Neural progenitor cell (in vitro differentiated cells): ENCODE measurements around the gene VSIG10L. TPM values are rescaled to one million over a fixed set of nuclear protein-coding genes. Genes with fewer than 3 reads are reported as not detected.

Source experiments
- DNase-seq: peaks from one replicate; pipeline ENCODE4 v3.0.0-alpha.2; 2016; ENCODE audit warnings: low spot score
- H2AFZ ChIP-seq: fragments of 200-600 bp; sonication (generic); replicated peaks from 2 replicates; pipeline ENCODE4 v1.6.1; 2016; ENCODE audit warnings: antibody characterized with exemption
- H3F3A ChIP-seq: fragments of 200-600 bp; sonication (generic); 2 replicates; pipeline ENCODE4 v1.6.1; 2016; ENCODE audit warnings: antibody characterized with exemption, low read depth
- H3K27ac ChIP-seq: fragments of 200-600 bp; sonication (generic); 2 replicates; pipeline ENCODE4 v1.5.1; 2016; ENCODE audit warnings: mild to moderate bottlenecking
- H3K27me3 ChIP-seq: fragments of 200-600 bp; sonication (generic); 2 replicates; pipeline ENCODE4 v1.6.1; 2016; ENCODE audit warnings: mild to moderate bottlenecking, moderate library complexity
- H3K36me3 ChIP-seq: fragments of 200-600 bp; sonication (generic); 2 replicates; pipeline ENCODE4 v1.5.1; 2016
- H3K4me1 ChIP-seq: fragments of 200-600 bp; sonication (generic); 2 replicates; pipeline ENCODE4 v1.6.1; 2016; ENCODE audit warnings: mixed run types
- H3K4me2 ChIP-seq: fragments of 200-600 bp; sonication (generic); 2 replicates; pipeline ENCODE4 v1.6.1; 2016
- H3K4me3 ChIP-seq: fragments of 200-600 bp; sonication (generic); 2 replicates; pipeline ENCODE4 v1.5.1; 2016
- H3K79me2 ChIP-seq: fragments of 200-600 bp; sonication (generic); 2 replicates; pipeline ENCODE4 v1.6.1; 2016; ENCODE audit warnings: low read depth
- H3K9ac ChIP-seq: fragments of 200-600 bp; sonication (generic); 2 replicates; pipeline ENCODE4 v1.6.1; 2016
- H3K9me3 ChIP-seq: fragments of 200-600 bp; sonication (generic); 2 replicates; pipeline ENCODE4 v1.5.1; 2016; ENCODE audit warnings: low read depth
- H4K20me1 ChIP-seq: fragments of 200-600 bp; sonication (generic); 2 replicates; pipeline ENCODE4 v1.6.1; 2016; ENCODE audit warnings: low read depth
- H3K27ac Mint-ChIP-seq: 3 replicates; pipeline ENCODE4 v1.8.0; 2021; ENCODE audit warnings: mixed read lengths
- H3K27me3 Mint-ChIP-seq: 2 replicates; pipeline ENCODE4 v1.8.0; 2022; ENCODE audit warnings: low read depth, mild to moderate bottlenecking, inconsistent platforms, moderate library complexity, mixed read lengths; ENCODE audit not compliant: insufficient read depth
- H3K36me3 Mint-ChIP-seq: 3 replicates; pipeline ENCODE4 v1.8.0; 2021; ENCODE audit warnings: mixed read lengths
- H3K4me1 Mint-ChIP-seq: 3 replicates; pipeline ENCODE4 v1.8.0; 2021; ENCODE audit warnings: mixed read lengths
- H3K4me3 Mint-ChIP-seq: 3 replicates; pipeline ENCODE4 v1.8.0; 2021; ENCODE audit warnings: mild to moderate bottlenecking, moderate library complexity, mixed read lengths
- H3K9me3 Mint-ChIP-seq: 3 replicates; pipeline ENCODE4 v1.8.0; 2020; ENCODE audit warnings: mixed read lengths
- EZH2 ChIP-seq: fragments of 200-600 bp; sonication (generic); IDR thresholded peaks from 2 replicates; pipeline ENCODE4 v1.6.1; 2017; ENCODE audit warnings: antibody characterized with exemption, mild to moderate bottlenecking, moderate library complexity
- EZH2phosphoT487 ChIP-seq: fragments of 200-600 bp; sonication (generic); IDR thresholded peaks from 2 replicates; pipeline ENCODE4 v1.6.1; 2017; ENCODE audit warnings: antibody characterized with exemption
- total RNA-seq: library from RNA; depleted of rRNA; stranded (reverse); fragments of >200 nt; gene quantifications from 2 replicates; pipeline ENCODE4 v1.2.3, GENCODE V29; 2015; ENCODE audit warnings: low replicate concordance
- TF ChIP-seq, protein P1 (sequence below): fragments of 200-600 bp; sonication (generic); IDR thresholded peaks from 2 replicates; pipeline ENCODE4 v1.5.1; 2017; ENCODE audit warnings: antibody characterized with exemption, mild to moderate bottlenecking

VSIG10L gene
- total RNA-seq, 1 donor from 2014 or later = 2.7 TPM

DNA sequence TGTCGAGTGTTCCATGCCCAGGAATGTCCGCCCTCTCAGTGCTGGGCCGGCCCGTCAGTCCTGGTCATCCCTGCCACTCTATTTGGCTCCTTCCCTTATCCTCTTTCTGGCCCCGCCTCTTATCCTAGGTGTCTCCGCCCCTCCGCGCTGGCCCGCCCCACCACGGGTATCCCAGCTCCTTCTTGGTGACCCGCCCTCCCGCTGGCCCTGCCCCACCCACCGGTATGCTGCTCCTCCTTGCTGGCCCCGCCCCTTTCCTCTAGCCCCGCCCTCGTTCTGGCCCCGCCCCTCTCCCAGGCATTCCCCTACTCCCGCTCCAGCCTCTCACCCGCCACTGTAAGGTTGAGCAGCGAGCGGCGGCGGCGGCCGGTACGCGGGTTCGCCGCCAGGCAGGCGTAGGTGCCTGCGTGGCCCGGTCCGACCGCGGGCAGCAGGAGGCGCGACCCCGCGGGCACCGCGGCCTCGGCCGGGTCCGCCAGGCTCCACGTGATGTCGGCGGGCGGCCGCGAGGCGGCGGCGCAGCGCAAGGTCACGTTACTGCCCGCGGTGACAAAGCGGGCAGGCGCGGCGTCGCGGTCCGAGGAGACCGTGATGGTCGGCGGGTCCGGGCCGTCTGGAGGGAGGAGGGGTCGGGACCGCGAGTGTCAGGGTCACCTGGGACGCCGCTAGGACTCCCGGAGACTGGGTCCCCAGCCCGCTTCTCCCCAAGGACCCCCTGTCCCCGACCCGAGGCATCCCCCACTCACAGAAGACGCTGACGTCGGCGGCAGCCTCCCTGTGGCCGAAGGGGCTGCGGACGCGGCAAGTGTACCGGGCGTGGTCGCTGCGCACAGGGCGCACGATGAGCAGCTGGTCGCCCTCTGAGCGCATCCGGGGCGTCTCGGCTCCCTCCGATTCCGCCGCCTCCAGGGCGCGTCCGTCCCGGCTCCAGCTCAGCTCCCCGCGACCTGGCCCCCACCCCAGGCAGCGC is 2.0 kb downstream of the VSIG10L start:
- Histone ChIP-seq H3K79me2 (no peaks in the 10 kb centered on the region), H3F3A (peaks cover 6% of the 10 kb centered on the region), H3K36me3 (no peaks in the 10 kb centered on the region), H2AFZ (peak overlapping the region; percentile 92), H3K9me3 (no peaks in the 10 kb centered on the region), H3K27me3 (peaks cover 24% of the 10 kb centered on the region), H3K27ac (no peak overlapping the region), H3K4me1 (peaks cover 4% of the 10 kb centered on the region), H3K4me3 (peak overlapping the region; percentile 85), H3K9ac (no peak overlapping the region), H4K20me1 (no peaks in the 10 kb centered on the region), H3K4me2 (peak overlapping the region; percentile 89)
- Mint-ChIP-seq H3K27ac (no peak overlapping the region), H3K4me3 (peak overlapping the region; percentile 93), H3K4me1 (peaks cover 8% of the 10 kb centered on the region), H3K27me3 (peaks cover 6% of the 10 kb centered on the region), H3K9me3 (no peaks in the 10 kb centered on the region), H3K36me3 (peaks cover 2% of the 10 kb centered on the region)
- TF ChIP-seq EZH2phosphoT487 (no peak), EZH2 (peak; percentile 53)
- TF ChIP-seq, protein P1, sequence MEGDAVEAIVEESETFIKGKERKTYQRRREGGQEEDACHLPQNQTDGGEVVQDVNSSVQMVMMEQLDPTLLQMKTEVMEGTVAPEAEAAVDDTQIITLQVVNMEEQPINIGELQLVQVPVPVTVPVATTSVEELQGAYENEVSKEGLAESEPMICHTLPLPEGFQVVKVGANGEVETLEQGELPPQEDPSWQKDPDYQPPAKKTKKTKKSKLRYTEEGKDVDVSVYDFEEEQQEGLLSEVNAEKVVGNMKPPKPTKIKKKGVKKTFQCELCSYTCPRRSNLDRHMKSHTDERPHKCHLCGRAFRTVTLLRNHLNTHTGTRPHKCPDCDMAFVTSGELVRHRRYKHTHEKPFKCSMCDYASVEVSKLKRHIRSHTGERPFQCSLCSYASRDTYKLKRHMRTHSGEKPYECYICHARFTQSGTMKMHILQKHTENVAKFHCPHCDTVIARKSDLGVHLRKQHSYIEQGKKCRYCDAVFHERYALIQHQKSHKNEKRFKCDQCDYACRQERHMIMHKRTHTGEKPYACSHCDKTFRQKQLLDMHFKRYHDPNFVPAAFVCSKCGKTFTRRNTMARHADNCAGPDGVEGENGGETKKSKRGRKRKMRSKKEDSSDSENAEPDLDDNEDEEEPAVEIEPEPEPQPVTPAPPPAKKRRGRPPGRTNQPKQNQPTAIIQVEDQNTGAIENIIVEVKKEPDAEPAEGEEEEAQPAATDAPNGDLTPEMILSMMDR = peak; percentile 40
- peak; percentile 98 for DNase-seq

DNA sequence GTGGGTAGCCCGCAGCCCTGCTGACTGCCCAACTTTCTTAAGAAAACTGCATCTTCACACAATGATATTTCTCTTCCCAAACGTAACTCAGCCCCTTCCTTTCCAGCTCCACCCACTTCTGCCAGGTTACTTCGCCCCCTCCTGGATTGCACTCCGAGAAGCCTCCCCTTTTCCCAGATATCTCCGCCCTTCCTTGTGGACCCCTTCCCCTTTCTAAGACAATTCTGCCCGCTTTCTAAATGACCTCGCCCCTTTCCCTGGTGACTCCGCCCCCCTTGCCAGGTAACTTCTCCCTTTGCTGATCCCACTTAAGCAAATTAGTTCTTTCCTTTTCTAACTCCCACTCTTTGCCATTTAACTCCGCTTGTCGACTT is 2.6 kb downstream of the VSIG10L start:
- TF ChIP-seq, protein P1 = no peak
- no peak for TF ChIP-seq EZH2phosphoT487
- TF ChIP-seq EZH2 = no peak
- Mint-ChIP-seq H3K4me3 (peak overlapping the region; percentile 93), H3K9me3 (no peaks in the 10 kb centered on the region), H3K27me3 (peaks cover 3% of the 10 kb centered on the region), H3K36me3 (no peaks in the 10 kb centered on the region), H3K27ac (peak overlapping the region; percentile 17), H3K4me1 (peaks cover 8% of the 10 kb centered on the region)
- H3F3A ChIP-seq = peaks cover 6% of the 10 kb centered on the region
- H3K4me3 ChIP-seq = peak overlapping the region; percentile 85
- no peaks in the 10 kb centered on the region for H3K9me3 ChIP-seq
- H3K36me3 ChIP-seq = no peaks in the 10 kb centered on the region
- H3K27me3 ChIP-seq = peaks cover 24% of the 10 kb centered on the region
- no peaks in the 10 kb centered on the region for H4K20me1 ChIP-seq
- H3K4me2 ChIP-seq = peak overlapping the region; percentile 74
- no peak overlapping the region for H3K9ac ChIP-seq
- H3K79me2 ChIP-seq = no peaks in the 10 kb centered on the region
- peaks cover 4% of the 10 kb centered on the region for H3K4me1 ChIP-seq
- DNase-seq = peak; percentile 85
- H3K27ac ChIP-seq = no peak overlapping the region
- H2AFZ ChIP-seq = peak overlapping the region; percentile 92

DNA sequence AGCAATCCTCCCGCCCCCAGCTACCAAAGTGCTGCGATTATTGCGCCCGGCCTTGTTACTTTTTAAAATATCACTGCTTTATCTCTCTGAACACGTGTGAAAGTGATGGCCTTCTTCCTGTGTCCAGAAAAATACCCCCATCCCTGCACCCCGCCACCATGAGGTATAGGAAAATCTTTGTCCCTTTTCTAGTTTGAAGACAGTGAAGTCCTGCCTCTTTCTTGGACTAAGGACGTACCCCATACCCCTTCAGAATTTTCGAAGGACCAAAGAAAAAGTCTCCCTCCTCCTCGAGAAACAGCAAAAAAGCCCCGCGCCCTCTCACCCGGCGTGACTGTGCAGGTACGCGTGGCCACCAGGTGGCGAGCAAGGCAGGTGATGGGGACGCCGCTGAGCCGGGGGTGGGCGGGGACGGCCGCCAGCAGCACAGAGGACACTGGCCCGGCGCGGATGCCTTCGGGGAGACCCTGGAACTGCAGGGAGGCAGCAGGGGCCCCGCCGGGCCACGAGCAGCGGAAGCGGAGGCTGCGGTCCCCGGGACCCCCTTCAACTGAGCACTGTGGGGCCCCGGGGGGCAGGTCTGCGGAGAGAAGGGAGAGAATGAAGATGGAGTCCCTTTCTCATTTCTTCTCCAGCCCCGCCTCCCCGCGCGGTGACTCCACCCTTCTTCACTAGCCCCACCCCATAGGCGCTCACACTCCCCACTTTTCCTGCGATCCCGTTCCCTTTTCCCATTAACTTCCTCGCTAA is 3.2 kb downstream of the VSIG10L start:
- peaks cover 6% of the 10 kb centered on the region for H3F3A ChIP-seq
- H3K27me3 ChIP-seq = peaks cover 24% of the 10 kb centered on the region
- peaks cover 4% of the 10 kb centered on the region for H3K4me1 ChIP-seq
- Mint-ChIP-seq H3K4me3 (peak overlapping the region; percentile 93), H3K27ac (peak overlapping the region; percentile 17), H3K4me1 (peaks cover 8% of the 10 kb centered on the region), H3K36me3 (no peaks in the 10 kb centered on the region), H3K27me3 (peaks cover 3% of the 10 kb centered on the region), H3K9me3 (no peaks in the 10 kb centered on the region)
- H3K9ac ChIP-seq = no peak overlapping the region
- H3K4me2 ChIP-seq = peak overlapping the region; percentile 74
- H3K36me3 ChIP-seq = no peaks in the 10 kb centered on the region
- H3K79me2 ChIP-seq = no peaks in the 10 kb centered on the region
- H3K9me3 ChIP-seq = no peaks in the 10 kb centered on the region
- DNase-seq = peak; percentile 94
- H3K27ac ChIP-seq = no peak overlapping the region
- peak overlapping the region; percentile 85 for H3K4me3 ChIP-seq
- TF ChIP-seq EZH2phosphoT487 = no peak
- no peak for TF ChIP-seq EZH2
- TF ChIP-seq, protein P1 = peak; percentile 92
- H4K20me1 ChIP-seq = no peaks in the 10 kb centered on the region
- H2AFZ ChIP-seq = peak overlapping the region; percentile 92
